ENCODE results near the gene RGR.

The RGR gene, protein sequence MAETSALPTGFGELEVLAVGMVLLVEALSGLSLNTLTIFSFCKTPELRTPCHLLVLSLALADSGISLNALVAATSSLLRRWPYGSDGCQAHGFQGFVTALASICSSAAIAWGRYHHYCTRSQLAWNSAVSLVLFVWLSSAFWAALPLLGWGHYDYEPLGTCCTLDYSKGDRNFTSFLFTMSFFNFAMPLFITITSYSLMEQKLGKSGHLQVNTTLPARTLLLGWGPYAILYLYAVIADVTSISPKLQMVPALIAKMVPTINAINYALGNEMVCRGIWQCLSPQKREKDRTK

GRCh38 chr10:84244651-84245270 is at the start of gene RGR:
Gene RGR, plus strand, starts transcription at chr10:84245053. Its CDS starts 38 bp downstream, at chr10:84245091.
- no peak for DNase-seq (ENCODE audit: low spot score)

DNA sequence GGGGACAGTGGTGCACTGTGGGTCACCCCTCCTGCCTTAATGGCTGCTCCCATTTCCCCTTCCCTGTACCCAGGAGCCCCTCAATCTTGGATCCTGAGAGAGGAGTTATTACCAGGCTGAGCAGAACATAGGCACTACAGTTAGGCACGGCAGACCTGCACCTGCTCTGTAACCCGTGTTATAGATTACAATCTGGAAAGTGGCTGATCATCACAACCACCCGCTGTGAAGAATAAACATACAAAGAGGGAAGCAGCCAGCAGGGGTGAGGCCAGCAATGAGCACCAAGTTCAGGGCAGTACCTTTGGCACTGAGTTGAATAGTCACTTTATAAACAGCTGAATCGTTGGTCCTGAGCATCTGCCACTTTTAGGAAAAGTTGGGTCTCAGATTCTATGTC is 48.8 kb upstream of the RGR start:
- DNase-seq (ENCODE audit: low spot score): no peak

DNA sequence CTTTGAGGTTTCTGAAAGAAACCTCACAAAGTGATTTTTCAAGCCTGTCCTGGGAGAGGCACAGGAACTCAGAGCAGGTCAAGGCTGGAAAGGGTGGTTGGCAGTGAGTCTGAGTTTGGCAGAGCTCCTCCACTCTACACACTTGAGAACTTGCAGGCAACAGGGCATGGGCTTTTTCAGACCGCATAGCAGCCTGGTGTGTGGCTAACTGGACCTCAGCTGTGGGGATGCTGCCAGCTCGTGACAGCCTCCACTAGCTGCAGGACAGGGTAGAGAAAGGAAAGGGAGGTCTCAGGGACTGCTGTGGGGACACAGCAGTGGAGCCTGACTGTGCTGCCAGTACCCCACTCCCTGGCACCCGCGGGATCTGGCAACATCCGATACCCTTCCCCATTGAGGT is 47.9 kb upstream of the RGR start:
- no peak for DNase-seq (ENCODE audit: low spot score)

- no peak for DNase-seq (ENCODE audit: low spot score)
These were observed 47.2 kb upstream of the RGR start for GRCh38 chr10:84197643-84198042.

DNA sequence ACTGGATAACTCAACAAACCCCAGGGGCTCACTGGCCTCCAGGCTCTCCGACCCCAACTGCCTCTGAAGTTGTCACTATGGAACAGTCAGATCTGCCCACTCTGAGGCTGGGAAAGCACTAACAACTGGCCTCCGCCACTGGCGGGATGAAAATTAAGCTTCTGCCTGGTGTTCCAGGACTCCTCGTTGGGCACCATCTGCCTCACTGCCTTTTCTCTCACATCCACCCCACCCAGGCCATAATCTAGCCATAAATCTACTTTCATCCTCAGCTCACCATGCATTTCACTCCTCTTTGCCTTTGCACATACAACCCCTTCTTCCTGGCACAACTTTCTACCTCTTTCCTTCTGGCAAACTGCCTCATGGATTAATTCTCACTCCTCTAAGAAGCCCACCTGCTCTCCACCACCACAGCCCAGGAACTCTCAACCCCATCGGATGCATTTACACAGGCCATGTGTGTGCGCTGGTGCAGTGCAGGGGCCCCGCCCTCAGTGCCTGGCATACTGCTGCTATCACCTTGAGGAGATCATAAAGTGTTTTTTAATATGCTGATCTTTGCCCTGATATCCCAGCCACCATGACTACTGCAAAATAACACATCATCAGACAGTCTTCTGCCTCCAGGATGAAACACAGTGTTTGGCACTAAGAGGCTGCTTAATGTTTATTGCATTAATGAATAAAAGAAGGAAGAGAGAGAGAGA is 46.5 kb upstream of the RGR start:
- DNase-seq (ENCODE audit: low spot score): no peak

DNA sequence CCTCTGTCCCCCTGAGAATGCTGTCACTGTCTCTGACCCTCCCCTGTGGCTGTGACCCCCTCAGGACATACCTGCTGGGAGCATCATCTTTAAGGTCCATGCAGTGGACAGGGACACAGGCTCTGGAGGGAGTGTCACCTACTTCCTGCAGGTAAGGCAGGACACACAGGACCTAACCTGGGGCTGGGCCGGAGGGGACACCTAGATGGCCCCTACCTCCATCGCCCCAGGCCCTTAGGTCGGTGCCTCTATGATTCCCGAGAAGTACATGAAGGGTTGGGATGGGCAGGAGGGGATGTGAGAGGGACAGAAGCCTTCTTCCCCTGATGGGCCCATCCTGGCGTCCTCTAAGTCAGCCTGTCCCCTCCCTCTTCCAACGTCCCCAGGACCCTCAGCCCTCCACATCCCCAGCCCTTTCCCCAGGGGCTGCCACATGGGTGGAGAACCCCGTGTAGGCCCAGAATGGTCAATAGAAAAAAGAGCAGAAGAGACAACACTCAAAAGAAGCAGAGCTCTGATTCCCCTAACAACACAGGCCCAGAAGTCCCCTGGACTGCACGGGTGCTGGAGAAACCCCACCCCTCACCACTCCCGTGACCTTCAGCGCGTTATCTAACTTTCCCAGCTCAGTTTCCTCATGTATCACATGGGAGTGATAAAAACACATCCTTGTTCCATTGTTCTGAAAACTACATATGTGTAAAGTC is 44.2 kb upstream of the RGR start:
- DNase-seq (ENCODE audit: low spot score): no peak

DNA sequence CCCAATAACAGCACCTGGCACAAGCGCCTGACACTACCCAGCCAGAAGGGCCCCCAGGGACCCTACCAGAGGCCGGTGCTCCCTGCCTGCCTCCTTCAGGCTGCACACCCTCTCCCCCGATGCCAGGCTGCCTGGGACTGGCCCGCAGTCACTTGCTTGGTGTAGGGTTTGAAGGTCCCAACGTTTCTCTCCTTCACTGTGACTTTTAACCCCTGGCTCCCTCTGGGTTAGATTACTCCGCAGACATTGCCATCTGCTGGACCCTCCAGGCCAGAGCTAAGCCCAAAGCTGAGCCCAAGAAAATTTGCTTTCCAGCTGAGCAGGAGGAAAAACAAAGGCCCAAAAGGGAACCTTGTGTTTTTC is 43.6 kb upstream of the RGR start:
- DNase-seq (ENCODE audit: low spot score): no peak

GRCh38 chr10:84201682-84202081 is 43.2 kb upstream of the RGR start:
- DNase-seq (ENCODE audit: low spot score): no peak

GRCh38 chr10:84202349-84202748 is 42.5 kb upstream of the RGR start:
- no peak for DNase-seq (ENCODE audit: low spot score)

GRCh38 chr10:84204122-84204521 is 40.7 kb upstream of the RGR start:
- peak; percentile 81 for DNase-seq (ENCODE audit: low spot score)

DNA sequence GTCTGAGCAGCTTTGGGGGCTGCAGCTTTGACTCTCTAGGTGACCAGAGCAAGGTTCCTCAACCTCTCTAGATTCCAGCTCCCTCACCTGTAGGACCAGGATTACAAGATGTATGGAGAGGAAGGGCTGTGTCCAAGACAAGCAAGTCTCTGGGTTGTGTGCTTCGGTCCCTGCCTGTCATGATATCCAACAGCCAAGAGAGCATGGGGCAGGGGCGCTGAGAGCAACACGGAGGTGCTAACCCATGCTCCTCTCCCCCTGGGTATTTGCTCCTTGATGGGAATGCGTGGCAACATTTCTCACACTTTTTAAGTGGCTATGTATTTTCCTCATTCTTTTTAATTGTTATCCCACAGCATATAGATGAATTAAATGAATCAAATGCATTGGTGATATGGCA is 40.2 kb upstream of the RGR start:
- no peak for DNase-seq (ENCODE audit: low spot score)

- DNase-seq (ENCODE audit: low spot score): peak; percentile 78
These were observed 39.6 kb upstream of the RGR start for GRCh38 chr10:84205049-84205852.

- no peak for DNase-seq (ENCODE audit: low spot score)
These were observed 38.9 kb upstream of the RGR start for GRCh38 chr10:84205853-84206525.

GRCh38 chr10:84208023-84208422 is 36.8 kb upstream of the RGR start:
- DNase-seq (ENCODE audit: low spot score): no peak

DNA sequence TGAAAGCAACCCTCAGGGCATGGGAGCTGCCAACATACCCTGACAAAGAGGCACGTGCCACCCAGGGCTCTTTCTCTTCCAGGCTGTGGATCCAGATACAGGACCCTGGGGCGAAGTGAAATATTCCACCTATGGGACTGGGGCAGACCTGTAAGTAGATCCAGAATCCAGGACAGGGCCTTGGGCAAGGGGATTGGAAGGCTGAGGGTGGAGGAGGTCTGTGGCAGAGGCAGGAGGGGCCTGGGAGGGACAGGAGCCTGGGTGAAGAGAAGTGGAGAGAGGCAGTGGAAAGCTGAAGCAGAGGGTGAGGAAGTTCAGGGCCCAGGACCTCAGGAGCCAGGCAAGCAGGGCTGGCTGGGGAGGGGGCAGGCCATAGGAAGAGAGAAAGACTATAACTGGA is 33.3 kb upstream of the RGR start:
- DNase-seq (ENCODE audit: low spot score): no peak

DNA sequence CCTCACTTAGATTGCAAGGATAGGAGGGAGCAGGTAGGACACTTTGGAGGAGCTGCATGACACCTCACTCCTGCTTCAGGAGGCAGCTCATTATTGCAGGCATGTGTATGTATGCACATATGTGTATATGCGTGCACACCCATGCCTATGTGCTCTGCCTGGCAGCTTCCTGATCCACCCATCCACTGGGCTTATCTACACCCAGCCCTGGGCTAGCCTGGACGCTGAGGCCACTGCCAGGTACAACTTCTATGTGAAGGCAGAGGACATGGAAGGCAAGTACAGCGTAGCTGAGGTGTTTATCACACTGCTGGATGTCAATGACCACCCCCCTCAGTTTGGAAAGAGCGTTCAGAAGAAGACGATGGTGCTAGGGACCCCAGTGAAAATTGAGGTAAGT is 32.8 kb upstream of the RGR start:
- DNase-seq (ENCODE audit: low spot score): no peak

GRCh38 chr10:84213076-84213475 is 31.8 kb upstream of the RGR start:
- no peak for DNase-seq (ENCODE audit: low spot score)

DNA sequence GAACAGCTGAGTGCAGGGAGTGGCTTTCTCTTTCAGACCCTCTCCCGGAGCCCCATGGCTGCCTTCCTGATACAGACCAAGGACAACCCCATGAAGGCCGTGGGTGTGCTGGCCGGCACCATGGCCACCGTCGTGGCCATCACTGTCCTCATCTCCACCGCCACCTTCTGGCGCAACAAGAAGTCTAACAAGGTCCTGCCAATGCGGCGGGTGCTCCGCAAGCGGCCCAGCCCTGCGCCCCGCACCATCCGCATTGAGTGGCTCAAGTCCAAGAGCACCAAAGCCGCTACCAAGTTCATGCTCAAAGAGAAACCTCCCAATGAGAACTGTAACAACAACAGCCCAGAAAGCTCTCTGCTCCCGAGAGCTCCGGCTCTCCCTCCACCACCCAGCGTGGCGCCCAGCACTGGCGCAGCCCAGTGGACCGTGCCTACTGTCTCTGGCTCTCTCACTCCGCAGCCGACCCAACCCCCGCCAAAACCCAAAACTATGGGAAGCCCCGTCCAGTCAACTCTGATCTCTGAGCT is 30.7 kb upstream of the RGR start:
- no peak for DNase-seq (ENCODE audit: low spot score)

DNA sequence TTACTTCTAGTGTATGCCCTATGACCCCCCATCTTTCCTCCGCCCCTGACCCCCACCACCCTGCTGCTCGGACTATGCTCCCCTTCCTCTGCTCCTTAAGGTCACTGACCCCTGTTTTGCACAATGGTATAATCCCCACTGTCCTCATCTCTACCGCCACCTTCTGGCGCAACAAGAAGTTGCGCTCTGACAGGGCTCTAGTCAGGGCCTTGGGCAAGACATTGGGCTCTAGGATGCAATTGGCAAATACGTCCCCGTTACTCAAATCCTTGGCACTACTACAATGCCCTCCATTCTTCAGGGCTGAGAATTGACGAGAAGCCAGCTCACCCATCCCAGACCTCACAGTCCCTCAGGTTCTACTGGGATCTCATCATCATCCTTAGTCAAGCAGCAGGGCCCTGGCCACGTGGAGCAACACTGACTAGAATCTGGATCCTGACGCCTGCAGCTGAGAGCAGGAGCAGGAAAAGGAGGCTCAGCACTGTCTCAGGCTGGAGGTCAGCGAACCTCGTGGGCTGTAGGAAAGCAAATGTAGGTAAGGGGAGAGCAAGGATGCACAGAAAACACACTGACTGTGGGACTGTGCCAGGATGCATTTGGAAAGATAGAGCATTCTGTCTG is 30.1 kb upstream of the RGR start:
- peak; percentile 75 for DNase-seq (ENCODE audit: low spot score)

GRCh38 chr10:84216834-84217233 is 28.0 kb upstream of the RGR start:
- no peak for DNase-seq (ENCODE audit: low spot score)

GRCh38 chr10:84217746-84218145 is 27.1 kb upstream of the RGR start:
- DNase-seq (ENCODE audit: low spot score): no peak
